SK-N-SH treated with all-trans-retinoic acid at 6 μM for 48 hours (cell line): Measurements from ENCODE around the gene GABBR2.

Experiments
- ATAC-seq: fragments of 200-7000 bp; cut with Tn5 transposase; 3 replicates; pipeline ENCODE4 v1.9.1; 2020; ENCODE audit warnings: mild to moderate bottlenecking, moderate library complexity
- BACH2 ChIP-seq: fragments of 250-450 bp; sonication (Bioruptor Pico); IDR thresholded peaks from 2 replicates; pipeline ENCODE4 v1.9.0; 2021; ENCODE audit warnings: mild to moderate bottlenecking, borderline replicate concordance
- CREB5 ChIP-seq: fragments of 250-450 bp; sonication (Bioruptor Pico); IDR thresholded peaks from 2 replicates; pipeline ENCODE4 v1.5.1; 2020; ENCODE audit warnings: low read depth, mild to moderate bottlenecking, moderate library complexity
- CSDC2 ChIP-seq: fragments of 250-450 bp; sonication (Bioruptor Pico); IDR thresholded peaks from 2 replicates; pipeline ENCODE4 v1.5.0; 2020; ENCODE audit warnings: mild to moderate bottlenecking, moderate library complexity
- CSRNP3 ChIP-seq: fragments of 250-450 bp; sonication (Bioruptor Pico); IDR thresholded peaks from 2 replicates; pipeline ENCODE4 v1.5.1; 2021; ENCODE audit warnings: mild to moderate bottlenecking, moderate library complexity
- ESRRG ChIP-seq: fragments of 250-450 bp; sonication (Bioruptor Pico); IDR thresholded peaks from 2 replicates; pipeline ENCODE4 v1.6.1; 2021; ENCODE audit warnings: mild to moderate bottlenecking
- GLIS3 ChIP-seq: fragments of 250-450 bp; sonication (Bioruptor Pico); IDR thresholded peaks from 2 replicates; pipeline ENCODE4 v1.5.0; 2020; ENCODE audit warnings: mild to moderate bottlenecking, moderate library complexity
- ISL1 ChIP-seq: fragments of 250-450 bp; sonication (Bioruptor Pico); IDR thresholded peaks from 2 replicates; pipeline ENCODE4 v2.1.2; 2022; ENCODE audit warnings: mild to moderate bottlenecking, moderate library complexity
- OSR1 ChIP-seq: fragments of 250-450 bp; sonication (Bioruptor Pico); IDR thresholded peaks from 2 replicates; pipeline ENCODE4 v1.8.0; 2022; ENCODE audit warnings: moderate library complexity, mild to moderate bottlenecking, inconsistent platforms
- POU6F1 ChIP-seq: fragments of 250-450 bp; sonication (Bioruptor Pico); IDR thresholded peaks from 2 replicates; pipeline ENCODE4 v1.8.0; 2021; ENCODE audit warnings: low read depth, mild to moderate bottlenecking, moderate library complexity, borderline replicate concordance
- PPARA ChIP-seq: fragments of 250-450 bp; sonication (Bioruptor Pico); IDR thresholded peaks from 2 replicates; pipeline ENCODE4 v1.5.0; 2020; ENCODE audit warnings: mild to moderate bottlenecking, borderline replicate concordance
- RARB ChIP-seq: fragments of 250-450 bp; sonication (Bioruptor Pico); IDR thresholded peaks from 2 replicates; pipeline ENCODE4 v1.8.0; 2021; ENCODE audit warnings: mild to moderate bottlenecking, moderate library complexity
- SNAI2 ChIP-seq: fragments of 250-450 bp; sonication (Bioruptor Pico); IDR thresholded peaks from 2 replicates; pipeline ENCODE4 v1.5.0; 2020; ENCODE audit warnings: mild to moderate bottlenecking, moderate library complexity
- TCF4 ChIP-seq: fragments of 250-450 bp; sonication (Bioruptor Pico); IDR thresholded peaks from 2 replicates; pipeline ENCODE4 v1.8.0; 2021; ENCODE audit warnings: mild to moderate bottlenecking, moderate library complexity, borderline replicate concordance
- TOX ChIP-seq: fragments of 250-450 bp; sonication (Bioruptor Pico); IDR thresholded peaks from 2 replicates; pipeline ENCODE4 v1.8.0; 2021; ENCODE audit warnings: mild to moderate bottlenecking, moderate library complexity, borderline replicate concordance
- ZC3H10 ChIP-seq: fragments of 250-450 bp; sonication (Bioruptor Pico); IDR thresholded peaks from 2 replicates; pipeline ENCODE4 v1.5.1; 2021; ENCODE audit warnings: mild to moderate bottlenecking, moderate library complexity
- ZFP3 ChIP-seq: fragments of 250-450 bp; sonication (Bioruptor Pico); IDR thresholded peaks from 2 replicates; pipeline ENCODE4 v1.5.0; 2020; ENCODE audit warnings: mild to moderate bottlenecking, moderate library complexity
- ZFP30 ChIP-seq: fragments of 450-650 bp; formaldehyde crosslinking; IDR thresholded peaks from 2 replicates; pipeline ENCODE4 v1.5.0; 2022; ENCODE audit warnings: mild to moderate bottlenecking, moderate library complexity
- ZNF565 ChIP-seq: fragments of 450-650 bp; formaldehyde crosslinking; conservative IDR thresholded peaks from 2 replicates; pipeline ENCODE4 v1.5.0; 2020; ENCODE audit warnings: low read depth, mild to moderate bottlenecking, moderate library complexity
- ZNF70 ChIP-seq: fragments of 450-650 bp; formaldehyde crosslinking; IDR thresholded peaks from 2 replicates; pipeline ENCODE4 v1.5.0; 2020; ENCODE audit warnings: mild to moderate bottlenecking, moderate library complexity
- ZNF8 ChIP-seq: fragments of 450-650 bp; formaldehyde crosslinking; IDR thresholded peaks from 2 replicates; pipeline ENCODE4 v1.5.0; 2020; ENCODE audit warnings: mild to moderate bottlenecking, moderate library complexity
- TF ChIP-seq, protein P1 (sequence below): fragments of 250-450 bp; sonication (Bioruptor Pico); IDR thresholded peaks from 2 replicates; pipeline ENCODE4 v1.5.0; 2020; ENCODE audit warnings: mild to moderate bottlenecking, moderate library complexity

The GABBR2 gene

GRCh38 chr9:98479967-98480847 is 228.5 kb downstream of the GABBR2 start:
- ATAC-seq, result no peak

DNA sequence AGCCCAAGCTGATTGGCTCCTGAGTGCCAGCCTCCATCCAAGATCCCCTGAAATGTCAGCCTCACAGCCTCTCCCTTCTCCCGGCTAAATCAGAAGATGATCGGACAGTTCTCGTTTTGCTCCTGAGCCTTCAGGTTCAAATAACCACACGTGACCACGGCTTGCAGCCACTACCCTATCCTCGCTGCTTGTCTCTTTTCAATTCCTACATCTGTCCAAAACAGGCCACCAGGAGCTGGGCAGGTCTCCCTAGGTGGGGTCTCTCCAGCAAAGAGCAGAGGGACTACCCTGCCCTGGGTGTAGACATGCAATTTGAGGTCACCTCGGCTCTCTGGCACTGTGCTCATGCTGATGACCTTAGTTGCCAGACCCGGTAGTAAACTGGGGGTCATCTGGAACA is 229.3 kb downstream of the GABBR2 start:
- no peak for ATAC-seq
- no peak for TF ChIP-seq ZNF70 (CRISPR knock-in tag)
- no peak for TF ChIP-seq ZNF8 (CRISPR knock-in tag)
- no peak for TF ChIP-seq BACH2 (CRISPR knock-in tag)
- no peak for TF ChIP-seq ESRRG (CRISPR knock-in tag)
- TF ChIP-seq ZFP3 (CRISPR knock-in tag), result no peak
- no peak for TF ChIP-seq ZFP30 (CRISPR knock-in tag)
- TF ChIP-seq GLIS3 (CRISPR knock-in tag), result no peak

More at GRCh38 chr9:98479967-98480847, 228.5 kb downstream of the GABBR2 start:
- TF ChIP-seq, protein P1, sequence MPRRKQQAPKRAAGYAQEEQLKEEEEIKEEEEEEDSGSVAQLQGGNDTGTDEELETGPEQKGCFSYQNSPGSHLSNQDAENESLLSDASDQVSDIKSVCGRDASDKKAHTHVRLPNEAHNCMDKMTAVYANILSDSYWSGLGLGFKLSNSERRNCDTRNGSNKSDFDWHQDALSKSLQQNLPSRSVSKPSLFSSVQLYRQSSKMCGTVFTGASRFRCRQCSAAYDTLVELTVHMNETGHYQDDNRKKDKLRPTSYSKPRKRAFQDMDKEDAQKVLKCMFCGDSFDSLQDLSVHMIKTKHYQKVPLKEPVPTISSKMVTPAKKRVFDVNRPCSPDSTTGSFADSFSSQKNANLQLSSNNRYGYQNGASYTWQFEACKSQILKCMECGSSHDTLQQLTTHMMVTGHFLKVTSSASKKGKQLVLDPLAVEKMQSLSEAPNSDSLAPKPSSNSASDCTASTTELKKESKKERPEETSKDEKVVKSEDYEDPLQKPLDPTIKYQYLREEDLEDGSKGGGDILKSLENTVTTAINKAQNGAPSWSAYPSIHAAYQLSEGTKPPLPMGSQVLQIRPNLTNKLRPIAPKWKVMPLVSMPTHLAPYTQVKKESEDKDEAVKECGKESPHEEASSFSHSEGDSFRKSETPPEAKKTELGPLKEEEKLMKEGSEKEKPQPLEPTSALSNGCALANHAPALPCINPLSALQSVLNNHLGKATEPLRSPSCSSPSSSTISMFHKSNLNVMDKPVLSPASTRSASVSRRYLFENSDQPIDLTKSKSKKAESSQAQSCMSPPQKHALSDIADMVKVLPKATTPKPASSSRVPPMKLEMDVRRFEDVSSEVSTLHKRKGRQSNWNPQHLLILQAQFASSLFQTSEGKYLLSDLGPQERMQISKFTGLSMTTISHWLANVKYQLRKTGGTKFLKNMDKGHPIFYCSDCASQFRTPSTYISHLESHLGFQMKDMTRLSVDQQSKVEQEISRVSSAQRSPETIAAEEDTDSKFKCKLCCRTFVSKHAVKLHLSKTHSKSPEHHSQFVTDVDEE, result no peak
- TF ChIP-seq CSRNP3 (CRISPR knock-in tag) (no peak), BACH2 (CRISPR knock-in tag) (no peak), TCF4 (CRISPR knock-in tag) (no peak), CREB5 (no peak), POU6F1 (CRISPR knock-in tag) (no peak), OSR1 (CRISPR knock-in tag) (no peak), SNAI2 (no peak), ZFP30 (CRISPR knock-in tag) (no peak), GLIS3 (CRISPR knock-in tag) (no peak), TOX (CRISPR knock-in tag) (no peak), ZNF8 (CRISPR knock-in tag) (no peak), PPARA (CRISPR knock-in tag) (no peak), ZNF70 (CRISPR knock-in tag) (no peak), ZNF565 (CRISPR knock-in tag) (no peak), RARB (no peak), ISL1 (CRISPR knock-in tag) (no peak), ZC3H10 (CRISPR knock-in tag) (no peak)
- TF ChIP-seq, all 23 proteins: peak for 0

- no peak for ATAC-seq
- TF ChIP-seq OSR1 (CRISPR knock-in tag), result no peak
- no peak for TF ChIP-seq RARB
- TF ChIP-seq TCF4 (CRISPR knock-in tag), result no peak
- TF ChIP-seq ISL1 (CRISPR knock-in tag), result no peak
- no peak for TF ChIP-seq ZFP30 (CRISPR knock-in tag)
- TF ChIP-seq ZC3H10 (CRISPR knock-in tag), result no peak
- no peak for TF ChIP-seq ZNF565 (CRISPR knock-in tag)
- no peak for TF ChIP-seq SNAI2
- TF ChIP-seq, protein P1, result no peak
- TF ChIP-seq CREB5, result no peak
- no peak for TF ChIP-seq CSDC2
- TF ChIP-seq ZNF70 (CRISPR knock-in tag), result no peak
- TF ChIP-seq POU6F1 (CRISPR knock-in tag), result no peak
- no peak for TF ChIP-seq GLIS3 (CRISPR knock-in tag)
- TF ChIP-seq BACH2 (CRISPR knock-in tag), result no peak
These were observed 230.9 kb downstream of the GABBR2 start for GRCh38 chr9:98477884-98478283.
